ENCODE data around the gene CHST9. TPM values are rescaled to one million over a fixed set of nuclear protein-coding genes. Genes with fewer than 3 reads are reported as not detected.

Gene CHST9
- total and polyA plus RNA-seq, 10 of the 15 experiments (the other 5 are each of a cell fraction or from before 2014, with no cell fraction given): 0.34 TPM; not detected in 9

DNA sequence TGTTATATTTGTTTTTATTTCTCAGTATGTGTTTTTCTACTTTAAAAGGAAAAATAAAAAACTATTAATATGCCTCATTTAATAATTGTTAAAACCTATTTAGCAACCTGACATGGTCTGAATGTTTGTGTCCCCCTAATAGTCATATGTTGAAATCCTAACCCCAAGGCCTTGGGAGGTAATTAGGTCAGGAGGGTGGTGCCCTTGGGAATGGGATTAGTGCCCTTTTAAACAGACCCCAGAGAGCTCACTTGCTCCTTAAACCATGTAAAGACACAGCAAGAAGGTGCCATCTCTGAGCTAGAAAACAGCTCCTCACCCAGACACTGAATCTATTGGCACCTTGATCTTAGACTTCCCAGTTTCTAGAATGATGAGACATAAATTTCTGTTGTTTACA is 71.8 kb downstream of the CHST9 start:
- Histone ChIP-seq H3K9ac (ENCODE audit: control insufficient read depth, insufficient read depth, low read length) (no peak overlapping the region), H3K27ac (ENCODE audit: control insufficient read depth, insufficient read depth) (no peak overlapping the region), H4K20me1 (ENCODE audit: control insufficient read depth, insufficient read depth) (no peaks in the 10 kb centered on the region), H3K4me3 (no peak overlapping the region), H3K27me3 (replicated peaks in 1 of 2; ENCODE audit: control insufficient read depth in 2 of 2, insufficient read depth in 2 of 2, low read length in 1 of 2) (no peaks in the 10 kb centered on the region), H3K9me3 (replicated peaks; ENCODE audit: control insufficient read depth, insufficient read depth, low read length) (no peaks in the 10 kb centered on the region), H2AFZ (ENCODE audit: control insufficient read depth, low read depth, low read length) (no peak overlapping the region), H3K79me2 (ENCODE audit: control insufficient read depth, insufficient read depth, low read length) (no peaks in the 10 kb centered on the region), H3K4me1 (ENCODE audit: control insufficient read depth, insufficient read depth, low read length) (no peaks in the 10 kb centered on the region), H3K4me2 (ENCODE audit: control insufficient read depth, insufficient read depth) (no peak overlapping the region), H3K36me3 (ENCODE audit: control insufficient read depth in 2 of 2, insufficient read depth in 2 of 2, low read length in 1 of 2) (no peaks in the 10 kb centered on the region)
- ChIA-PET RAD21 (ENCODE audit: unreplicated experiment) (no interaction called here), CTCF (no interaction called here), SMC1A (ENCODE audit: uncharacterized antibody, unreplicated experiment) (interaction anchor here (0.6 to 1.6 kb wide), 3 partner anchors 9 to 22 kb away, joined by 3 to 4 read pairs (median 3); no protein-coding TSS in a partner anchor), POLR2A (no interaction called here)
- in situ Hi-C loops (cut with MboI) (no loop called here), intact Hi-C loops (cut with micrococcal nuclease; ENCODE audit: unreplicated experiment) (no loop called here)
- DNase-seq (ENCODE audit: low read depth, low spot score): no peak
- BruUV-seq (replicated peaks): no TSS peak
- ATAC-seq: no peak
- TF ChIP-seq HDGF (IDR thresholded peaks at IDR 0.05) (no peak), E2F8 (IDR thresholded peaks at IDR 0.05; ENCODE audit: low read depth, partially characterized antibody) (no peak), ZNF622 (IDR thresholded peaks at IDR 0.05) (no peak), JUND (IDR thresholded peaks at IDR 0.05; ENCODE audit: low read depth, low read length) (no peak), GABPA (IDR thresholded peaks at IDR 0.05; ENCODE audit: low read depth) (no peak), HCFC1 (IDR thresholded peaks at IDR 0.05; ENCODE audit: low read length) (no peak), TARDBP (IDR thresholded peaks at IDR 0.05; ENCODE audit: borderline replicate concordance) (no peak), CEBPB (IDR thresholded peaks at IDR 0.05; ENCODE audit: borderline replicate concordance in 1 of 2, low read depth in 2 of 2, low read length in 2 of 2) (no peak), BMI1 (IDR thresholded peaks at IDR 0.05; ENCODE audit: borderline replicate concordance) (no peak), POU2F2 (IDR thresholded peaks at IDR 0.05; ENCODE audit: borderline replicate concordance, low read depth, low read length) (no peak), NR2C1 (IDR thresholded peaks at IDR 0.05) (no peak), MTA3 (IDR thresholded peaks at IDR 0.05; ENCODE audit: borderline replicate concordance, low read length) (no peak), IKZF1 (conservative IDR thresholded peaks at IDR 0.05) (no peak), IKZF2 (IDR thresholded peaks at IDR 0.05) (no peak), ZBED1 (IDR thresholded peaks at IDR 0.05; ENCODE audit: borderline replicate concordance) (no peak), KAT2A (conservative IDR thresholded peaks at IDR 0.05; ENCODE audit: control insufficient read depth, low read depth, low read length) (no peak), BCLAF1 (IDR thresholded peaks at IDR 0.05) (no peak), POLR2AphosphoS5 (IDR thresholded peaks at IDR 0.05; ENCODE audit: low read length) (no peak), NR2F1 (conservative IDR thresholded peaks at IDR 0.05) (no peak)
- FAIRE-seq: no peak

Measured in GM12878 (cell line).